ENCODE measurements around the gene ZCCHC13. TPM values are rescaled to one million over a fixed set of nuclear protein-coding genes. Genes with fewer than 3 reads are reported as not detected.

The ZCCHC13 gene
- total and polyA plus RNA-seq, 2 donors (not counting 3 experiments of a cell fraction or from before 2014, with no cell fraction given), result not detected

- Histone ChIP-seq H4K20me1 (replicated peaks; ENCODE audit: control insufficient read depth, extremely low read depth, insufficient read depth, low read length) (no peaks in the 10 kb centered on the region), H3K9me3 (replicated peaks; ENCODE audit: control insufficient read depth, insufficient read depth, low read length) (no peaks in the 10 kb centered on the region), H3K36me3 (ENCODE audit: control insufficient read depth in 2 of 2, extremely low read depth in 1 of 2, insufficient read depth in 2 of 2, low read length in 2 of 2) (no peaks in the 10 kb centered on the region), H3K4me1 (ENCODE audit: control insufficient read depth, extremely low read depth, insufficient read depth, low read length) (no peaks in the 10 kb centered on the region), H3K9ac (replicated peaks; ENCODE audit: extremely low read depth, insufficient read depth, low read length) (no peak overlapping the region), H3K4me3 (replicated peaks in 1 of 3; ENCODE audit: insufficient read depth in 1 of 3, low read depth in 1 of 3, low read length in 3 of 3) (no peak overlapping the region), H3K4me2 (ENCODE audit: insufficient read depth, low read length) (no peak overlapping the region), H3K27me3 (ENCODE audit: control insufficient read depth in 2 of 2, insufficient read depth in 2 of 2, low read length in 2 of 2) (no peaks in the 10 kb centered on the region), H3K27ac (ENCODE audit: insufficient read depth, low read depth, low read length) (no peak overlapping the region), H2AFZ (ENCODE audit: low read depth, low read length) (no peak overlapping the region), H3K79me2 (ENCODE audit: control insufficient read depth, insufficient read depth, low read length) (no peaks in the 10 kb centered on the region), H3K9me1 (replicated peaks; ENCODE audit: control insufficient read depth, extremely low read depth, insufficient read depth, low read length) (no peaks in the 10 kb centered on the region)
- POLR2A ChIA-PET, result no interaction called here
- no TSS peak for BruUV-seq (replicated peaks)
- no peak for DNase-seq (ENCODE audit: low read depth, low spot score)
- TF ChIP-seq GATA2 (IDR thresholded peaks at IDR 0.05; ENCODE audit: insufficient read depth, insufficient read length, low read depth, low read length) (no peak), MYC (IDR thresholded peaks at IDR 0.05; ENCODE audit: low read depth, low read length) (no peak), CTCF (IDR thresholded peaks at IDR 0.05; ENCODE audit: extremely low read depth in 1 of 2, insufficient read depth in 1 of 2, low read depth in 1 of 2, low read length in 2 of 2) (no peak), FOS (IDR thresholded peaks at IDR 0.05; ENCODE audit: borderline replicate concordance, insufficient read depth, low read length) (no peak), JUN (IDR thresholded peaks at IDR 0.05; ENCODE audit: borderline replicate concordance, insufficient read depth, insufficient read length, low read depth) (no peak), EZH2 (IDR thresholded peaks at IDR 0.05; ENCODE audit: borderline replicate concordance, low read depth, low read length, severe bottlenecking) (no peak), POLR2A (IDR thresholded peaks at IDR 0.05; ENCODE audit: low read depth, low read length) (no peak), POLR2AphosphoS5 (IDR thresholded peaks at IDR 0.05; ENCODE audit: insufficient read depth, low read depth, low read length) (no peak), MAX (IDR thresholded peaks at IDR 0.05; ENCODE audit: insufficient read depth, insufficient read length) (no peak)
- CTCF ChIA-PET, result no interaction called here
- intact Hi-C loops (cut with micrococcal nuclease), result no loop called here
- dilution Hi-C loops (cut with MboI; ENCODE audit: extremely low pct_ligation_motif_present, low sequenced_read_pairs), result no loop called here
- FAIRE-seq, result no peak
Observed at GRCh38 chrX:74351760-74352159, 47.8 kb downstream of the ZCCHC13 start.

All from endothelial cell of umbilical vein (primary cell).